ENCODE data around the gene SETBP1. TPM values are rescaled to one million over a fixed set of nuclear protein-coding genes. Genes with fewer than 3 reads are reported as not detected.

SETBP1 gene
- total and polyA plus RNA-seq, 2 of the 4 experiments (the other 2 are of a cell fraction) = 0.19 to 0.36 TPM

- no peaks in the 10 kb centered on the region for H3K9me1 ChIP-seq (ENCODE audit: insufficient read depth, low read length)
- no peak overlapping the region for H3K4ac ChIP-seq (ENCODE audit: low read depth, low read length)
- in situ Hi-C loops (cut with MboI; ENCODE audit: low sequenced_read_pairs) (no loop called here), dilution Hi-C loops (cut with HindIII; ENCODE audit: low sequenced_read_pairs, unreplicated experiment) (no loop called here), intact Hi-C loops (cut with micrococcal nuclease) (no loop called here)
- no peak overlapping the region for H2BK15ac ChIP-seq (ENCODE audit: low read depth, low read length)
- H2BK120ac ChIP-seq (ENCODE audit: low read depth, low read length) = no peak overlapping the region
- ChIA-PET CTCF (no interaction called here), POLR2A (ENCODE audit: unreplicated experiment) (no interaction called here)
- no peak overlapping the region for H4K91ac ChIP-seq (ENCODE audit: insufficient read depth, low read depth, low read length)
- no peaks in the 10 kb centered on the region for H3K9me3 ChIP-seq (ENCODE audit: control insufficient read depth, insufficient read depth, low read length)
- no peak for DNase-seq
- no peaks in the 10 kb centered on the region for H3K79me1 ChIP-seq (ENCODE audit: low read depth in 1 of 2, low read length in 2 of 2)
- no peak overlapping the region for H4K8ac ChIP-seq (ENCODE audit: low read depth in 2 of 2, low read length in 2 of 2)
- H3K4me2 ChIP-seq (ENCODE audit: low read depth, low read length) = no peak overlapping the region
- H3K27me3 ChIP-seq (ENCODE audit: control insufficient read depth, insufficient read depth, low read length) = no peaks in the 10 kb centered on the region
- peaks cover 2% of the 10 kb centered on the region; the same call in 1 of the 2 replicates for H3K4me1 ChIP-seq (ENCODE audit: control insufficient read depth, insufficient read depth, low read length)
- no peak overlapping the region for H4K5ac ChIP-seq (ENCODE audit: low read depth, low read length)
- H3K4me3 ChIP-seq (ENCODE audit: insufficient read depth, low read depth, low read length) = no peak overlapping the region
- H2AFZ ChIP-seq (replicated peaks; ENCODE audit: low read length, poor library complexity) = no peak overlapping the region
- H3K27ac ChIP-seq (ENCODE audit: insufficient read depth, low read length) = no peak overlapping the region
- no peak overlapping the region for H3K56ac ChIP-seq (ENCODE audit: extremely low read depth, insufficient read depth, low read length)
- no peak overlapping the region for H2AK5ac ChIP-seq (ENCODE audit: low read depth, low read length)
- H2AK9ac ChIP-seq (replicated peaks; ENCODE audit: low read depth, low read length, poor library complexity) = no peak overlapping the region
- no peak overlapping the region for H3K9ac ChIP-seq (ENCODE audit: low read depth, low read length)
- no peak overlapping the region for H3K18ac ChIP-seq (ENCODE audit: low read depth, low read length)
- no peak overlapping the region for H3K14ac ChIP-seq (replicated peaks; ENCODE audit: low read depth, low read length)
- no CpG with 5 or more reads among the region's 1 CpG for WGBS, 2 experiments (ENCODE audit: extremely low coverage in 2 of 2, insufficient read length in 1 of 2)
- no peaks in the 10 kb centered on the region for H4K20me1 ChIP-seq (ENCODE audit: insufficient read depth, low read length)
- no peak overlapping the region for H2BK5ac ChIP-seq (ENCODE audit: low read depth, low read length, poor library complexity, severe bottlenecking)
- no peak overlapping the region for H2BK20ac ChIP-seq (ENCODE audit: low read depth, low read length)
- ATAC-seq (ENCODE audit: low read depth) = no peak
- no peaks in the 10 kb centered on the region for H3K36me3 ChIP-seq (ENCODE audit: control insufficient read depth, insufficient read depth, low read length)
- no peak overlapping the region for H3K23ac ChIP-seq (ENCODE audit: low read depth, low read length)
- TF ChIP-seq MAFK (IDR thresholded peaks at IDR 0.05; ENCODE audit: low read depth, low read length) (peak; percentile 12; the same call in 1 of the 2 replicates), NFE2L2 (IDR thresholded peaks at IDR 0.05; ENCODE audit: low read depth, low read length) (no peak)
- BruUV-seq (replicated peaks) = no TSS peak
Measured at GRCh38 chr18:44944461-44944860, 263.8 kb downstream of the SETBP1 start.

Data from IMR-90 (cell line).